Umbilical cord (tissue), 2 donors: ENCODE results near the gene CLIC4. TPM values are rescaled to one million over a fixed set of nuclear protein-coding genes. Genes with fewer than 3 reads are reported as not detected.
"Not testable (repeated sequence)": the region's sequence is repeated elsewhere in the genome, so short reads cannot be mapped to it uniquely, and the experiment has no call there.

ENCODE experiments used
- DNase-seq: peaks from one replicate; pipeline ENCODE4 v3.0.0-alpha.2; 2015; ENCODE audit warnings: low spot score
- total RNA-seq: library from RNA; depleted of rRNA; stranded (reverse); fragments of >200 nt; gene quantifications from one replicate; pipeline ENCODE4 v1.2.3, GENCODE V29; 2014; ENCODE audit warnings: low replicate concordance; ENCODE audit not compliant: insufficient read depth

The CLIC4 gene
- total RNA-seq, 1 donor from 2014 or later, result 335 TPM

GRCh38 chr1:24771574-24771973 is 26.3 kb downstream of the CLIC4 start:
- no peak for DNase-seq

- DNase-seq, result no peak
Observed at GRCh38 chr1:24773618-24774017, 28.4 kb downstream of the CLIC4 start.

GRCh38 chr1:24775348-24775747 is 30.1 kb downstream of the CLIC4 start:
- no peak for DNase-seq

DNA sequence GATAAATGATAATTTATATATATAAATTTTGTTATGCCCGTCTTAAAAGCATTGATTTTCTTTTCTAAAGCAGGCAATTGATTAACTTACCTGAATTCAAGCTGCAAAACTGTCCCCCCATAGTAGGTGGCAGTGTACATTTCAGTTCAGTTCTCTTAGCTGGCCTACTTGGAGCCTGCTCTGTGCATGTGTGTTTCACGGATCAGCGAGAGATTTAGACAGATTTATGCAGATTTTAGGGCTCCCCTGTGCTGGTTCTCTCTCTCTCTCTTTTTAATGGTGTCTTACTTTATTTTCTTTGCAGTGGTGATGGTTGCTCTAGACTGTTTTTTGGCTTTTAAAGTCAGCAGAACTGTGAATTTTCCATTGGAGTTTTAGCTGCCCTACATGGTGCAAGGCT is 30.7 kb downstream of the CLIC4 start:
- peak; percentile 71 for DNase-seq

DNA sequence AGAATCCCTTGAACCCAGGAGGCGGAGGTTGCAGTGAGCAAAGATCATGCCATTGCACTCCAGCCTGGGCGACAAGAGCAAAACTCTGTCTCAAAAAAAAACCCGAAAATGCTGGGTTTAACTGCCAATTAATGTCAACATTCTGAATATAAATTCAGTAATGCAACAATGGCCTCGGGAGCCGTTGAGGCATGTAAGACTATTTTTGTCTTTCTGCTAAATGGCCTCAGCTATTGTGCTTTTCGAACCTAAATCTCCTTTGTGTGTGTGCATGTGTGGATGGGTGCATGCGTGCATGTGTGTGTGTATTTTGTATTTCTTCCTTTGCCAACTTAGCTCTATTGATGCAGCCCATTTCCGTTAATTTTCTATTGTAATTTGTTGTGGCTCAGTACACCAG is 31.6 kb downstream of the CLIC4 start:
- DNase-seq, result no peak

- no peak for DNase-seq
Observed at GRCh38 chr1:24778141-24778540, 32.9 kb downstream of the CLIC4 start.

DNA sequence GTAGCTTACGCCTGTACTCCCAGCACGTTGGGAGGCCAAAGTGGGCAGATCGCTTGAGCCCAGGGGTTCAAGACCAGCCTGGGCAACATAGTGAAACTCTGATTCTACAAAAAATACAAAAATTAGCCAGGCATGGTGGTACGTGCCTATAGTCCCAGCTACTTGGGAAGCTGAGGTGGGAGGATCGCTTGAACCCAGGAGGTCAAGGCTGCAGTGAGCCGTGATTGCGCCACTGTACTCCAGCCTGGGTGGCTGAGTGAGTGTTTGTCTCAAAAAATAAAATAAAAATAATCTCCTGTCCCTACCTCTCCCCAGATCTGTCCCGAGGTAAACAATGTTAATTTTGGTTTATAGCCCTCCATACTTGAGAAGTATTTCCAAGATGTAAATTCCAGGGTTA is 34.0 kb downstream of the CLIC4 start:
- not testable (repeated sequence) for DNase-seq

GRCh38 chr1:24779689-24780464 is 34.6 kb downstream of the CLIC4 start:
- no peak for DNase-seq

- DNase-seq, result not testable (repeated sequence)
Observed at GRCh38 chr1:24780626-24781025, 35.4 kb downstream of the CLIC4 start.

DNA sequence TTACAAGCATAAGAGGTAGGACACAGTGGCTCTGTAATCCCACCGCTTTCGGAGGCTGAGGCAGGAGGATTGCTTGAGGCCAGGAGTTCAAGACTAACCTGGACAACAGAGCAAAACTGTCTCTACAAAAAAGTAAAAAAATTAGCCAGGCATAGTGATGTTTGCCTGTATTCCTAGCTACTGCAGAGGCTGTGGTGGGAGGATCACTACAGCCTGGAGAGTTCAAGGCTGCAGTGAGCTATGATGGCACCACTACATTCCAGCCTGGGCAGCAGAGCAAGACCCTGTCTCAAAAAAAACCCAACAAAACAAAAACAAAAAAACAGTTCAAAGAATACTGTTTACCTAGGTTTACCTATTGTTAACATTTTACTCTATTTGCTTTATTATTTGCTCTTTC is 37.4 kb downstream of the CLIC4 start:
- no peak for DNase-seq

DNA sequence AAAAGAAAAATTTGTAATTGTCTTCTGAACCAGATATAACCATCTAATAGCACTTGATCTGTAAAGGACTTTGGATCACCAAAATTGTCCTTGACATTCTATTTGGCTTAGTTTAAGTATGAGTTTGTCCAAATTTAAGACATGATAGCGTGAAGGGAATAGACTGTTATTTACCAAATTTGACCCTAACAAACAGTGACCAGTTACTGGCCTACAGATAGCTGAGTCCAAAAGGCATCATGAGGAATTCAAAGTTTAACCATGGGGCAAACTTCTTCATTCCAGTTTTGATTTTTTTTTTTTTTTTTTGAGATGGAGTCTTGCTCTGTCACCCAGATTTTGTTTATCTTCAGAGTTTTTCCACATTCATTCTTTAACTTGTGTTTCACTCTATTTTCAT is 38.5 kb downstream of the CLIC4 start:
- no peak for DNase-seq

DNA sequence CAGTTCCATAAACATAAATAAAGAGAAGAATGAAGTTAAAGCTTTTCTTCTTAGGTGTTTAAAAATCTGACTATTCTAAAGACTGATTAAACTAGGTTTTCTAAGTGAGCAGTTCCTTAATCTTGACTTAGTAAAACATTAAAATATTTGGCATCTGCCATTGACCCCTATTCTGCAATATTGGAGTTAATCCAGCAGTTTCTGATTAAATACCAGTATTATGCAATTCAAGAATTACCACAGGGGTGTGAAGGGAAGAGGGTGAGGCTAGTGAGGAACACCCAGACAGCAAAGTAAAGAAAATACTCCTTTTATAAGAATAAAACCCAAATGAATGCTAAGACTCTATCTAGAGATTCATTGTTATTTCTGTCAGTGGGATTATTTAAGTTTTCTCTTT is 40.9 kb downstream of the CLIC4 start:
- DNase-seq, result no peak

- no peak for DNase-seq
Observed at GRCh38 chr1:24790490-24790889, 45.2 kb downstream of the CLIC4 start.

- DNase-seq, result peak; percentile 42
Observed at GRCh38 chr1:24793447-24794129, 48.3 kb downstream of the CLIC4 start.

DNA sequence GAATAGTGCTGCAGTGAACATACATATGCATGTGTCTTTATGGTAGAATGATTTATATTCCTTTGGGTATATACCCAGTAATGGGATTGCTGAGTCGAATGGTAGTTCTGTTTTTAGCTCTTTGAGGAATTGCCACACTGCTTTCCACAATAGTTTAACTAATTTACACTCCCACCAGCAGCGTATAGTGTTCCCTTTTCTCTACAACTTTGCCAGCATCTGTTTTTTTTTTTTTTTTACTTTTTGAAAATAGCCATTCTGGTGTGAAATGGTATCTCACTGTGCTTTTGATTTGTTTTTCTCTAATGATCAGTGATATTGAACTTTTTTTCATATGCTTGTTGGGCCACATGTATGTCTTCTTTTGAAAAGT is 48.9 kb downstream of the CLIC4 start:
- DNase-seq, result not testable (repeated sequence)

GRCh38 chr1:24795236-24795635 is 50.0 kb downstream of the CLIC4 start:
- DNase-seq, result no peak

GRCh38 chr1:24796524-24796923 is 51.3 kb downstream of the CLIC4 start:
- DNase-seq, result no peak

DNA sequence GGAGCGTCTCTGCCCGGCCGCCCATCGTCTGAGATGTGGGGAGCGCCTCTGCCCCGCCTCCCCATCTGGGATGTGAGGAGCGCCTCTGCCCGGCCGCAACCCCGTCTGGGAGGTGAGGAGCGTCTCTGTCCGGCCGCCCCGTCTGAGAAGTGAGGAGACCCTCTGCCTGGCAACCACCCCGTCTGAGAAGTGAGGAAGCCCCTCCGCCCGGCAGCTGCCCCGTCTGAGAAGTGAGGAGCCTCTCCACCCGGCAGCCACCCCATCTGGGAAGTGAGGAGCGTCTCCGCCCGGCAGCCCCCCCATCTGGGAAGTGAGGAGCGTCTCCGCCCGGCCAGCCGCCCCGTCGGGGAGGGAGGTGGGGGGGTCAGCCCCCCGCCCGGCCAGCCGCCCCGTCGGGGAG is 54.0 kb downstream of the CLIC4 start:
- not testable (repeated sequence) for DNase-seq

GRCh38 chr1:24801176-24801575 is 55.9 kb downstream of the CLIC4 start:
- no peak for DNase-seq

DNA sequence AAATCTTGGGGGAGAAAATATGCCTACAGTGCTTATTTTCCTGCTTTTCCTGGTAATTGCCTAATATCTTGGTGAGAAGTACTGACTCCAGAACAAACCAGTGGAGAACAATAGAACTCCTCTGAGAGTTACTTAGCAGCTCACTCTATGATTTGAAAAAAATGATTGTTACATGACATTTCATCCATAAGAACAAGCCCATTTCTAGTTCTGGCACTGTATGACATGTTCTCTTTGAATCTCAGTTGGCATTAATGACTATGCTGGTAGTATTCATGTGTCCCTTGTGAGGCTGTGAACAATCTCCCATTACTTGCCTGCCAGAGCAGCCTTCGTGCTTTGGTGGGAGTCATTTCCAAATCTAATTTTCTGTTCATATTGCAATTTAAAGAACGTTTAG is 58.0 kb downstream of the CLIC4 start:
- DNase-seq, result no peak

DNA sequence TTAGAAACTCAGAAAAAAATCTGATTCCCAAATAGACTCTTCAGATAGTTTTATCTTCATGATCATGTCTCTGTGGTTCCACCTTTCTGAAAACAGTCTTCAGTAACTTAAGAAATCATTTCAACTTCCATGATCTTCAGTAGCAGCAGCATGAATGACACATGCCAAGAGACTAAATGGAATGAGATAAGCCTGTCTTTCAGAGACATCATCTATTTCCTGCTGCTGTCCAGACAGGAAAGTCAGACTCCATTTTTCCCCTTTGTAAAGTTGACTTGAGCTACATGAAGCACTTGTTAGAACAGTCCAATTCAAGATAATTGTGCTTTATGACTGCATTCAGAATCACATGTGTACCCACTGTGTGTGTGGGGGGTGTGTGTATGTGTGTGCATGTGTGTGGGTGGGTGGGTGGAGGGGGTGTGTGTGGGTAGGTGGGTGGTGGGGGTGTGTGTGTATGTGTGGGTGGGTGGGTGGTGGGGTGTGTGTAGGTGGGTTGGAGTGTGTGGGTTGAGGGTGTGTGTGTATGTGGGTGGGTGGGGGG is 58.8 kb downstream of the CLIC4 start:
- no peak for DNase-seq

DNA sequence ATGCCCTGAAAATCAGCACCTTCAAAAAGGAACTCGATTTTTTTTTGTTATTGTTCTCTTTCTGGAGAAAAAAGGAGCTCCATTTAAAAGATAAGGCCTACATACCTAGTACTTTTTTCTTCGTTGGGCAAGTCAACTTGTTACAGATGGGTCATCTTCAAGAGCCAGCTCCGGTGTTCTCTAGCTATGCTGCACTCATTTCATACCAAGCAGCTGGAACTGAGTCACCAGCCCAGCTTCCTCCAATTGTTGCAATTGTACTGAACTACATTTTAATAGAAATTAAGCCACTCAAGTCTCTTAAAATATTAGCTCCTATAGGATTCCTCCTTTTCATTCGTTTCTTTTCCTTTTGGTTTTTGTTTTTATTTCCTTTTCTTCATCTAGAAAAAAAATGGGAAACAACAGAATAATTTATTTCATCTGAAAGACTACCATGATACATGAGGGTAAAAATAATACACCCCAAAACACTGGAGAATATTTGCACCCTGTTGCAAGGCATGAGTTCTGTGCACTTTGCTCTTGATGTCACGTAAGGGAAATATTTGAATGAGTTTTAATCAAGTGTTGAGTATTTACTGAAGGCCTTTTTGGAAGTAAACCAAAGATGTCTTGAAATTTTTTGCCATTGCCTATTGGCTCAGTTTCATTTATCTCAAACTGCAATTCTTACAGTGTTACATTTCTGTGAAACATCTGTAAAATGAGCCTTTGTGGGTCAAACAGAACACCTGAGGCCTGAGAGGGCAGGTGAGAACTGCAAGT is 60.5 kb downstream of the CLIC4 start:
- no peak for DNase-seq
